SK-N-MC (cell line): ENCODE measurements around the gene VAMP5.
"Not testable (repeated sequence)": the region's sequence is repeated elsewhere in the genome, so short reads cannot be mapped to it uniquely, and the experiment has no call there.

ENCODE experiments used
- DNase-seq: peaks from one replicate; pipeline ENCODE4 v3.0.0-alpha.2; 2011; ENCODE audit warnings: low read depth, low spot score
- H3K27ac ChIP-seq: fragments of 200-600 bp; sonication (generic); 2 replicates; pipeline ENCODE4 v1.5.1; 2016; ENCODE audit warnings: mixed run types
- H3K36me3 ChIP-seq: fragments of 200-600 bp; sonication (generic); 2 replicates; pipeline ENCODE4 v1.6.1; 2017; ENCODE audit warnings: antibody characterized with exemption, low read length, mixed read lengths; ENCODE audit not compliant: insufficient read depth
- H3K4me3 ChIP-seq: fragments of 200-600 bp; sonication (generic); 2 replicates; pipeline ENCODE4 v1.5.1; 2016
- H3K9ac ChIP-seq: fragments of 200-600 bp; sonication (generic); 2 replicates; pipeline ENCODE4 v1.8.0; 2017; ENCODE audit warnings: mixed run types, mixed read lengths; ENCODE audit not compliant: insufficient read length
- H3K9me3 ChIP-seq: fragments of 200-600 bp; sonication (generic); 2 replicates; pipeline ENCODE4 v1.6.1; 2017; ENCODE audit warnings: low read depth, mild to moderate bottlenecking, antibody characterized with exemption, low read length, moderate library complexity, mixed read lengths
- EZH2 ChIP-seq: fragments of 200-600 bp; sonication (generic); IDR thresholded peaks from one replicate; pipeline ENCODE4 v1.6.1; 2017; ENCODE audit warnings: antibody characterized with exemption
- FOXP2 ChIP-seq: optimal IDR thresholded peaks from 2 replicates; pipeline ENCODE3; 2011; ENCODE audit warnings: mild to moderate bottlenecking, moderate library complexity; ENCODE audit not compliant: insufficient read depth; ENCODE audit errors: extremely low read length, control extremely low read depth
- POLR2AphosphoS5 ChIP-seq: IDR thresholded peaks from 2 replicates; pipeline ENCODE4 v1.6.1; 2012; ENCODE audit warnings: mild to moderate bottlenecking, low read depth, low read length, borderline replicate concordance

Gene VAMP5

GRCh38 chr2:85541262-85541661, 43.0 kb upstream of the VAMP5 start:
- H3K4me3 ChIP-seq = peak overlapping the region; percentile 96
- H3K27ac ChIP-seq = peak overlapping the region; percentile 36
- TF ChIP-seq POLR2AphosphoS5 (no peak), EZH2 (no peak), FOXP2 (no peak)
- H3K36me3 ChIP-seq = peaks cover 65% of the 10 kb centered on the region
- DNase-seq = no peak
- no peaks in the 10 kb centered on the region for H3K9me3 ChIP-seq
- peak overlapping the region; percentile 98 for H3K9ac ChIP-seq

DNA sequence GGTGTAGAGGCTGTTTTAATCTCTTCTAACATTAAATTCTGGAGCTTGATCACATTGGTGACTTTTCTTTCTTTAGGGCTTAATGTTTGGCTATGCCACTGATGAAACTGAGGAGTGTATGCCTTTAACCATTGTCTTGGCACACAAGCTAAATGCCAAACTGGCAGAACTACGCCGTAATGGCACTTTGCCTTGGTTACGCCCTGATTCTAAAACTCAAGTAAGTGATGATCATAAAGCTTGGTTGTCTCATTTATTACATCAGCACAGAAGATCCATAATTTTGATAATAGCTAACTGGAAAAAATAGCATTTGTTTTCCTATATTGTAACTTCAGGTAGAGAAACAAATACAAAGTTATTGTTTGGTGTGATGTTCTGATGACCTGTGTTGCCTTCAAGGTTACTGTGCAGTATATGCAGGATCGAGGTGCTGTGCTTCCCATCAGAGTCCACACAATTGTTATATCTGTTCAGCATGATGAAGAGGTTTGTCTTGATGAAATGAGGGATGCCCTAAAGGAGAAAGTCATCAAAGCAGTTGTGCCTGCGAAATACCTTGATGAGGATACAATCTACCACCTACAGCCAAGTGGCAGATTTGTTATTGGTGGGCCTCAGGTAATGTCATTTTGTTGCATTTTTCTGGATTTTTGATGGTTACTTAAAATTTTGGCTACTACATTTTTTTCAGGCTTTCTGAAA, 42.3 kb upstream of the VAMP5 start:
- peak overlapping the region; percentile 96 for H3K4me3 ChIP-seq
- H3K9me3 ChIP-seq = no peaks in the 10 kb centered on the region
- peaks cover 70% of the 10 kb centered on the region for H3K36me3 ChIP-seq
- H3K27ac ChIP-seq = peak overlapping the region; percentile 56
- no peak for DNase-seq
- TF ChIP-seq FOXP2 = no peak
- no peak for TF ChIP-seq EZH2
- TF ChIP-seq POLR2AphosphoS5 = peak; percentile 7; the same call in 1 of the 2 replicates
- peak overlapping the region; percentile 98 for H3K9ac ChIP-seq

DNA sequence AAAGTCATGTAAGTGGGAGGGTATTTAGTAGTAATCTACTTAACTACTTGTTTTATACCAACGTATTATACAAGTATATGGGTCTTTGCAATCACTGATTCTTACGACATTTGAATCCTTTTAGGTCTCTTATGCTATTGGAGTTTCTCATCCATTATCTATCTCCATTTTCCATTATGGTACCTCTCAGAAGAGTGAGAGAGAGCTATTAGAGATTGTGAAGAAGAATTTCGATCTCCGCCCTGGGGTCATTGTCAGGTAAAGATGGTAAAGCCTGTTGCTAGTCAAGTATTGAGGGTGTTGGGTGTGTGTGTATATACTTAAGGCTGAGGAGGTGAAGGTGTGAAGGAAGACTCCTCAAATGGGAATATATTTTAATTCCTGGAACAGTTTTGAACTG, 41.5 kb upstream of the VAMP5 start:
- Histone ChIP-seq H3K36me3 (peaks cover 74% of the 10 kb centered on the region), H3K9ac (no peak overlapping the region), H3K27ac (peak overlapping the region; percentile 56), H3K9me3 (no peaks in the 10 kb centered on the region), H3K4me3 (no peak overlapping the region; the same call in 1 of the 2 replicates)
- TF ChIP-seq FOXP2 (no peak), POLR2AphosphoS5 (no peak), EZH2 (no peak)
- no peak for DNase-seq

GRCh38 chr2:85544254-85544691, 40.0 kb upstream of the VAMP5 start:
- H3K9me3 ChIP-seq, H3K9ac ChIP-seq, H3K4me3 ChIP-seq, DNase-seq: not testable (repeated sequence)
- TF ChIP-seq POLR2AphosphoS5 = 0 out of 2 replicates have a peak, but pooled peaks have one; percentile 24
- H3K27ac ChIP-seq = peak overlapping the region; percentile 51; the same call in 1 of the 2 replicates
- peaks cover 80% of the 10 kb centered on the region for H3K36me3 ChIP-seq

- H3K9me3 ChIP-seq, H3K9ac ChIP-seq, DNase-seq, H3K4me3 ChIP-seq: not testable (repeated sequence)
- Histone ChIP-seq H3K36me3 (peaks cover 79% of the 10 kb centered on the region), H3K27ac (peak overlapping the region; percentile 10)
Observed at GRCh38 chr2:85544915-85545779, 39.1 kb upstream of the VAMP5 start.

- Histone ChIP-seq H3K36me3 (peaks cover 79% of the 10 kb centered on the region), H3K9me3 (no peaks in the 10 kb centered on the region), H3K4me3 (no peak overlapping the region), H3K9ac (no peak overlapping the region), H3K27ac (peak overlapping the region; percentile 10; the same call in 1 of the 2 replicates)
- no peak for DNase-seq
- no peak for TF ChIP-seq POLR2AphosphoS5
- TF ChIP-seq EZH2 = no peak
- TF ChIP-seq FOXP2 = no peak
Observed at GRCh38 chr2:85545780-85546240, 38.4 kb upstream of the VAMP5 start.

DNA sequence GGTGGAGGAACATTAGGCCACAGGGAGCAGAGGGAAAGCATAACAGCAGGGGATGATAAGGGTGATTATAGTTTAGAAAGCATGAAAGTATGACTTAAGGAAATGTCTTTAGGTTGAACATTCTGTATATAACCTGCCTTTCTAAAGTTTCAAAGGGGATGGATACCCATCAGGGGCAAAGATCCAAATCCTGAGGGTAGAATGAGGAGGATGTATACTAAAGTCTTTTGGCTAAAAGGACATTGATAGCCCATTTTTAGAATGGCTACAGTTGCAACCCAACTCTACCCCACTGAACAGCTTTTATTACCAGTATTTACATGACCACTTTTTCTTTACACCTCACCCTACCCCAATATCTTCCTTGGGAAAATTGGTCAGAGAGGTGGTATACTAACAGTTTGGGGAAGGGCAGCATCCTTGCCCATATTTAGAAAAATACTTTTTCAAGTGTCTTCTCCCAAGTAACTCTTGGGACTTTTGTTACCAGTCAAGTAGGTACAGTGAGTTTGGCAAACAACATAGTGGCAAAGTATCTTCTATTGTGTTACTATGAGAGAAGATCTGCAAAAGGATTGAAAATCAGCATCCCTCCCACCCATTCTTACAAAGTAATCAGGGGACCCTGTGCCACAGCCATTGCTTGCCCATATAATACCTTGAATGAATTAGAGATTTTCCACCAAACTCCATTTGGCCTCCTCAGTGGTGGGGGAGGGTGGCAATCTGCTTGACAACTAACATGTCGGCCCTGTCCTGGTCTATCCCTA, 37.0 kb upstream of the VAMP5 start:
- no peak overlapping the region for H3K4me3 ChIP-seq
- H3K9me3 ChIP-seq = no peaks in the 10 kb centered on the region
- DNase-seq = no peak
- no peak overlapping the region for H3K9ac ChIP-seq
- peak overlapping the region; percentile 78 for H3K27ac ChIP-seq
- TF ChIP-seq FOXP2 (no peak), EZH2 (no peak), POLR2AphosphoS5 (no peak; the same call in none of the 2 replicates)
- H3K36me3 ChIP-seq = peaks cover 77% of the 10 kb centered on the region

- peaks cover 73% of the 10 kb centered on the region for H3K36me3 ChIP-seq
- TF ChIP-seq POLR2AphosphoS5 = peak; percentile 61
- TF ChIP-seq FOXP2 = no peak
- TF ChIP-seq EZH2 = no peak
- H3K9ac ChIP-seq = no peak overlapping the region
- no peak overlapping the region for H3K4me3 ChIP-seq
- H3K27ac ChIP-seq = peak overlapping the region; percentile 78
- no peaks in the 10 kb centered on the region for H3K9me3 ChIP-seq
- DNase-seq = no peak
Observed at GRCh38 chr2:85547859-85548607, 36.2 kb upstream of the VAMP5 start.
